H1 (cell line): ENCODE measurements around the gene INPP5B. TPM values are rescaled to one million over a fixed set of nuclear protein-coding genes. Genes with fewer than 3 reads are reported as not detected.

Source experiments
- CTCF ChIA-PET: fragments of 300-600 bp; sonication (Branson Sonifier 250); formaldehyde crosslinking; loops from one replicate; lab custom pipeline; 2021; ENCODE audit not compliant: partially characterized antibody; lab: Charles Lee
- POLR2A ChIA-PET: fragments of 300-600 bp; sonication (Branson Sonifier 250); formaldehyde crosslinking; loops from one replicate; lab custom pipeline; 2021; ENCODE audit warnings: inconsistent platforms; ENCODE audit not compliant: partially characterized antibody; lab: Charles Lee
- DNase-seq, 2 experiments: peaks; one replicate each; pipeline versions ENCODE4 v3.0.0 to v3.0.0-alpha.2; 2010 to 2022; ENCODE audit warnings: low spot score in 2 of 2, low read depth in 1 of 2, mixed read lengths in 1 of 2
- FAIRE-seq: peaks from 2 replicates; lab custom pipeline; 2011; peaks lifted over from hg19 to GRCh38; lab: Jason Lieb, UNC
- H2AFZ ChIP-seq: 2 replicates; pipeline ENCODE4 v1.8.1; 2012; ENCODE audit warnings: low read length, inconsistent platforms
- H2AK5ac ChIP-seq: 2 replicates; pipeline ENCODE4 v1.6.1; 2013; ENCODE audit warnings: low read depth, low read length
- H2BK120ac ChIP-seq: replicated peaks from 2 replicates; pipeline ENCODE3; 2013; ENCODE audit warnings: low read depth, low read length, inconsistent platforms
- H2BK12ac ChIP-seq: 2 replicates; pipeline ENCODE4 v1.6.1; 2013; ENCODE audit warnings: low read depth, low read length
- H2BK15ac ChIP-seq: 2 replicates; pipeline ENCODE4 v1.6.1; 2013; ENCODE audit warnings: low read length
- H2BK20ac ChIP-seq: 2 replicates; pipeline ENCODE4 v1.6.1; 2013; ENCODE audit warnings: low read length
- H2BK5ac ChIP-seq: 2 replicates; pipeline ENCODE4 v1.6.1; 2013; ENCODE audit warnings: low read depth, low read length
- H3K14ac ChIP-seq: 2 replicates; pipeline ENCODE4 v1.6.1; 2013; ENCODE audit warnings: inconsistent platforms; ENCODE audit not compliant: insufficient read length
- H3K18ac ChIP-seq: 2 replicates; pipeline ENCODE4 v1.6.1; 2013; ENCODE audit warnings: low read length; ENCODE audit errors: extremely low read depth
- H3K23ac ChIP-seq: 2 replicates; pipeline ENCODE4 v1.6.1; 2013; ENCODE audit warnings: inconsistent platforms; ENCODE audit not compliant: insufficient read length
- H3K23me2 ChIP-seq: 2 replicates; pipeline ENCODE4 v1.6.1; 2013; ENCODE audit warnings: low read depth, low read length
- H3K27ac ChIP-seq: 2 replicates; pipeline ENCODE4 v1.6.1; 2011; ENCODE audit warnings: low read depth, low read length, inconsistent platforms
- H3K27me3 ChIP-seq, 4 experiments: replicated peaks in 1 of 4; 1 replicate in 1 of 4; 2 replicates in 3 of 4; pipeline versions ENCODE4 v1.6.1 to v1.8.1; 2011 to 2013; ENCODE audit warnings: low read length in 3 of 4, mild to moderate bottlenecking in 3 of 4, inconsistent platforms in 2 of 4, mixed read lengths in 2 of 4, moderate library complexity in 1 of 4; ENCODE audit not compliant: control insufficient read depth in 3 of 4, insufficient read depth in 3 of 4; ENCODE audit errors: extremely low read depth in 1 of 4
- H3K36me3 ChIP-seq, 4 experiments: 2 replicates each; pipeline versions ENCODE4 v1.6.1 to v1.8.1; 2011 to 2013; ENCODE audit warnings: mild to moderate bottlenecking in 4 of 4, low read length in 3 of 4, moderate library complexity in 2 of 4, control low read depth in 1 of 4, inconsistent platforms in 1 of 4; ENCODE audit not compliant: insufficient read depth in 4 of 4, control insufficient read depth in 2 of 4
- H3K4ac ChIP-seq: replicated peaks from 2 replicates; pipeline ENCODE3; 2013; ENCODE audit warnings: low read length, low read depth, mixed read lengths, inconsistent platforms; ENCODE audit not compliant: insufficient read length
- H3K4me1 ChIP-seq, 4 experiments: replicated peaks in 1 of 4; 1 replicate in 1 of 4; 2 replicates in 3 of 4; pipeline versions ENCODE4 v1.6.1 to v1.8.1; 2011 to 2013; ENCODE audit warnings: low read length in 3 of 4, inconsistent platforms in 2 of 4, mixed read lengths in 1 of 4; ENCODE audit not compliant: insufficient read depth in 4 of 4, control insufficient read depth in 3 of 4
- H3K4me2 ChIP-seq, 2 experiments: 2 replicates each; pipeline versions ENCODE4 v1.6.1 to v1.8.1; 2011 to 2013; ENCODE audit warnings: low read depth in 2 of 2, low read length in 2 of 2, control low read depth in 1 of 2, inconsistent platforms in 1 of 2, mild to moderate bottlenecking in 1 of 2; ENCODE audit not compliant: insufficient read depth in 1 of 2
- H3K4me3 ChIP-seq, 4 experiments: fragments of 200-600, 300-600 bp in 1 of 4; sonication (generic), shearing (Covaris generic), sonication (Bioruptor Twin) in 1 of 4; 2 replicates each; pipeline versions ENCODE4 v1.5.1 to v1.8.1; 2011 to 2016; ENCODE audit warnings: low read length in 4 of 4, low read depth in 3 of 4, control low read depth in 2 of 4, inconsistent platforms in 2 of 4, mild to moderate bottlenecking in 2 of 4, mixed read lengths in 1 of 4, moderate library complexity in 1 of 4; ENCODE audit not compliant: insufficient read depth in 2 of 4; ENCODE audit errors: extremely low read depth in 1 of 4
- H3K56ac ChIP-seq: replicated peaks from 2 replicates; pipeline ENCODE3; 2013; ENCODE audit warnings: low read depth, mild to moderate bottlenecking, mixed read lengths, low read length, inconsistent platforms; ENCODE audit not compliant: insufficient read length
- H3K79me1 ChIP-seq: 2 replicates; pipeline ENCODE4 v1.6.1; 2013; ENCODE audit warnings: low read depth, low read length, control low read depth
- H3K79me2 ChIP-seq, 2 experiments: 2 replicates each; pipeline versions ENCODE4 v1.6.1 to v1.8.1; 2012 to 2013; ENCODE audit warnings: low read length in 2 of 2, mild to moderate bottlenecking in 2 of 2, inconsistent platforms in 1 of 2; ENCODE audit not compliant: insufficient read depth in 2 of 2, control insufficient read depth in 1 of 2
- H3K9ac ChIP-seq, 4 experiments: replicated peaks in 1 of 4; 1 replicate in 1 of 4; 2 replicates in 3 of 4; pipeline versions ENCODE4 v1.6.1 to v1.8.1; 2011 to 2013; ENCODE audit warnings: low read depth in 3 of 4, low read length in 3 of 4, control low read depth in 2 of 4, mild to moderate bottlenecking in 2 of 4, moderate library complexity in 2 of 4, inconsistent platforms in 1 of 4; ENCODE audit errors: extremely low read depth in 1 of 4
- H3K9me3 ChIP-seq, 2 experiments: 2 replicates each; pipeline versions ENCODE4 v1.6.1 to v1.8.1; 2012 to 2013; ENCODE audit warnings: mild to moderate bottlenecking in 2 of 2, moderate library complexity in 2 of 2, control low read depth in 1 of 2, inconsistent platforms in 1 of 2, low read depth in 1 of 2, low read length in 1 of 2, mixed read lengths in 1 of 2; ENCODE audit not compliant: insufficient read depth in 2 of 2
- H4K20me1 ChIP-seq, 2 experiments: replicated peaks in 1 of 2; 2 replicates each; pipeline versions ENCODE3 to v1.8.1; 2011 to 2013; ENCODE audit warnings: inconsistent platforms in 2 of 2, low read length in 2 of 2, mild to moderate bottlenecking in 1 of 2; ENCODE audit not compliant: insufficient read depth in 2 of 2, control insufficient read depth in 1 of 2
- H4K5ac ChIP-seq: 2 replicates; pipeline ENCODE4 v1.6.1; 2013; ENCODE audit warnings: low read length, low read depth, mixed read lengths, inconsistent platforms; ENCODE audit not compliant: insufficient read length
- H4K8ac ChIP-seq: 2 replicates; pipeline ENCODE4 v1.8.0; 2013; ENCODE audit warnings: mild to moderate bottlenecking, moderate library complexity, low read length, inconsistent platforms; ENCODE audit not compliant: insufficient read depth; ENCODE audit errors: extremely low read depth
- H4K91ac ChIP-seq: replicated peaks from 2 replicates; pipeline ENCODE3; 2013; ENCODE audit warnings: low read length, mixed read lengths, inconsistent platforms; ENCODE audit not compliant: insufficient read length
- CTBP2 ChIP-seq: IDR thresholded peaks from 2 replicates; pipeline ENCODE4 v1.7.0; 2011; ENCODE audit warnings: borderline replicate concordance, mild to moderate bottlenecking, moderate library complexity, mixed read lengths, low read length; ENCODE audit not compliant: insufficient read depth, insufficient read length
- EP300 ChIP-seq, 2 experiments: IDR thresholded peaks; 1 replicate in 1 of 2; 2 replicates in 1 of 2; pipeline ENCODE4 v1.6.1; 2011 to 2012; ENCODE audit warnings: low read depth in 2 of 2, low read length in 2 of 2, mild to moderate bottlenecking in 2 of 2, borderline replicate concordance in 1 of 2, inconsistent platforms in 1 of 2, moderate library complexity in 1 of 2
- JUN ChIP-seq: IDR thresholded peaks from 2 replicates; pipeline ENCODE4 v1.6.1; 2011; ENCODE audit warnings: low read depth, mild to moderate bottlenecking, improper control_type of control experiment, low read length
- KDM5A ChIP-seq: fragments of 200-600 bp; IDR thresholded peaks from 2 replicates; pipeline ENCODE4 v1.7.1; 2012; ENCODE audit warnings: mild to moderate bottlenecking, low read length, inconsistent platforms, mixed read lengths
- MAFK ChIP-seq: IDR thresholded peaks from 2 replicates; pipeline ENCODE4 v1.6.1; 2012; ENCODE audit warnings: low read depth, mild to moderate bottlenecking, improper control_type of control experiment, low read length
- NANOG ChIP-seq: IDR thresholded peaks from 2 replicates; pipeline ENCODE4 v1.6.1; 2011; ENCODE audit warnings: low read length, low read depth, mild to moderate bottlenecking, inconsistent platforms; ENCODE audit not compliant: insufficient read depth, poor library complexity, severe bottlenecking
- NRF1 ChIP-seq: IDR thresholded peaks from 2 replicates; pipeline ENCODE4 v1.6.1; 2011; ENCODE audit warnings: mild to moderate bottlenecking, low read depth, low read length, improper control_type of control experiment
- RFX5 ChIP-seq: IDR thresholded peaks from 2 replicates; pipeline ENCODE4 v1.6.1; 2011; ENCODE audit warnings: low read depth, low read length, improper control_type of control experiment, borderline replicate concordance
- SIX5 ChIP-seq: IDR thresholded peaks from 2 replicates; pipeline ENCODE4 v1.6.1; 2011; ENCODE audit warnings: mild to moderate bottlenecking, low read depth, low read length
- SRF ChIP-seq: IDR thresholded peaks from 2 replicates; pipeline ENCODE4 v1.6.1; 2011; ENCODE audit warnings: mild to moderate bottlenecking, low read depth, low read length, moderate library complexity
- WGBS, 2 experiments: shearing (Covaris generic) in 1 of 2; methylation state at CpG; one replicate each; pipeline versions ENCODE4 v1.1.6 to v1.1.7; 2013 to 2015; ENCODE audit warnings: low lambda C conversion rate in 2 of 2, mixed read lengths in 2 of 2, inconsistent platforms in 1 of 2, low coverage in 1 of 2, missing lambda C conversion rate in 1 of 2; ENCODE audit not compliant: insufficient replicate concordance in 2 of 2, insufficient coverage in 1 of 2, insufficient read length in 1 of 2; ENCODE audit errors: extremely low coverage in 1 of 2, missing lambda C conversion rate in 1 of 2; 5-methylcytosine and 5-hydroxymethylcytosine counted together
- polyA plus RNA-seq, 7 experiments: library from polyadenylated mRNA; depleted of rRNA in 3 of 7; stranded (reverse) in 5 of 7; unstranded in 2 of 7; fragments of >200 nt in 5 of 7; fragments of 200-250 nt in 2 of 7; gene quantifications; 1 replicate in 5 of 7; 2 replicates in 1 of 7; 4 replicates in 1 of 7; pipeline versions ENCODE4 v1.2.1 to v1.2.3, GENCODE V29; 2011 to 2013; ENCODE audit warnings: missing spikeins in 2 of 7, mixed read lengths in 2 of 7
- total RNA-seq: library from RNA; stranded (reverse); fragmentation: NEBNext Ultra II Directional; extraction: Animal tissue kit (Norgen Biotek cat#: 25700); gene quantifications from 2 replicates; pipeline ENCODE4 v1.2.1, GENCODE V29; 2021

The INPP5B gene
- total and polyA plus RNA-seq, 2 of the 8 experiments (the other 6 are each of a cell fraction or from before 2014, with no cell fraction given) = 14.0 to 23.7 TPM

DNA sequence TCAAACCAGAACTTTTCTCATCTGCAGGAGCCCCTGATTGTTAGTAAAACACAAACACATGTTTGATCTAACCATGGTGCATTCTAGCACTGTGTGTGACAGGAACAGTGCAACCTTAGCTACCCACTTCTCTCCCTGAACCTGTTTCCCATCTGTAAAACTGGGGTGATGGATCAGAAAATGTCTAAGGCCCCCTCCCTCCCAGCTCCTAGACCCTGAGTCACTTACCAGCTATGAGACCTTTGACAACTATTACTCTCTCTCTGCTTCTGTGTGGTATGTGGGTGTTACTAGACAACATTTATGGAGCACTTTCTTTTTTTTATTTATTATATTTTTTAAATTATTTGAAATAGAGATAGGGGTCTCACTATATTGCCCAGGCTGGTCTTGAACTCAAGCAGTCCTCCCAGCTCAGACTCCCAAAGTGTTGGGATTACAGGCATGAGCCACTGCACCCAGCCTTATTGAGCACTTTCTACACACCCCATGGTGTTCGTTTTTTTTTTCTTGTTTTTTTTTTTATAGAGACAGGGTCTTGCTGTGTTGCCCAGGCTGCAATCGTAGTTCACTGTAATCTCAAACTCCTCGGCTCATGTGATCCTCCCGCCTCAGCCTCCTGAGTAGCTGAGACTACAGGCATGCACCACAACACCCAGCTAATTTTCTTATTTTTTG, 2.6 kb downstream of the INPP5B start:
- Histone ChIP-seq H3K4me1 (peaks cover 0 to 4% (median 1%) of the 10 kb centered on the region in 4 experiments; a peak in 5 of 7 replicates), H3K27ac (no peak overlapping the region), H3K4me2 (no peak overlapping the region), H3K4ac (no peak overlapping the region), H3K14ac (no peak overlapping the region), H2AK5ac (no peak overlapping the region), H3K23me2 (peaks cover 3% of the 10 kb centered on the region; the same call in 1 of the 2 replicates), H4K20me1 (no peaks in the 10 kb centered on the region), H4K8ac (no peak overlapping the region), H3K27me3 (no peaks in the 10 kb centered on the region), H2BK5ac (no peak overlapping the region), H3K56ac (no peak overlapping the region), H2BK20ac (no peak overlapping the region), H3K79me1 (no peaks in the 10 kb centered on the region), H3K4me3 (no peak overlapping the region), H2AFZ (no peak overlapping the region), H4K91ac (no peak overlapping the region), H3K18ac (no peak overlapping the region), H3K36me3 (no peaks in the 10 kb centered on the region; a peak in 1 of 8 replicates), H4K5ac (no peak overlapping the region), H3K9me3 (no peaks in the 10 kb centered on the region), H2BK120ac (no peak overlapping the region), H3K79me2 (no peaks in the 10 kb centered on the region), H2BK15ac (no peak overlapping the region), H2BK12ac (no peak overlapping the region), H3K23ac (no peak overlapping the region), H3K9ac (no peak overlapping the region)
- POLR2A ChIA-PET = interaction anchor here (1.1 to 1.2 kb wide), 2 partner anchors 11 to 13 kb away, joined by 3 read pairs; no protein-coding TSS in a partner anchor
- CTCF ChIA-PET = interaction anchor here (0.6 to 1.2 kb wide), 6 partner anchors 9 to 430 kb away, joined by 3 to 5 read pairs (median 3); partner anchors contain the start of gene MEAF6
- WGBS, 2 experiments = 89% methylated on average over 4 of the region's 4 CpGs; no CpG with 5 or more reads in 1 of the 2 experiments
- no peak for FAIRE-seq
- DNase-seq = no peak
- TF ChIP-seq SRF (no peak), MAFK (no peak), NRF1 (no peak), RFX5 (no peak), CTBP2 (no peak), EP300 (IDR thresholded peaks at IDR 0.05; ENCODE audit: borderline replicate concordance in 1 of 2, low read depth in 2 of 2, low read length in 2 of 2) (no peak), NANOG (no peak), KDM5A (no peak), JUN (no peak), SIX5 (no peak)
